H1 (cell line): ENCODE measurements around the gene KCNMA1. TPM values are rescaled to one million over a fixed set of nuclear protein-coding genes. Genes with fewer than 3 reads are reported as not detected.

ENCODE experiments used
- CTCF ChIA-PET: fragments of 300-600 bp; sonication (Branson Sonifier 250); formaldehyde crosslinking; loops from one replicate; lab custom pipeline; 2021; ENCODE audit not compliant: partially characterized antibody; lab: Charles Lee
- POLR2A ChIA-PET: fragments of 300-600 bp; sonication (Branson Sonifier 250); formaldehyde crosslinking; loops from one replicate; lab custom pipeline; 2021; ENCODE audit warnings: inconsistent platforms; ENCODE audit not compliant: partially characterized antibody; lab: Charles Lee
- DNase-seq, 2 experiments: peaks; one replicate each; pipeline versions ENCODE4 v3.0.0 to v3.0.0-alpha.2; 2010 to 2022; ENCODE audit warnings: low spot score in 2 of 2, low read depth in 1 of 2, mixed read lengths in 1 of 2
- FAIRE-seq: peaks from 2 replicates; lab custom pipeline; 2011; peaks lifted over from hg19 to GRCh38; lab: Jason Lieb, UNC
- H2AFZ ChIP-seq: 2 replicates; pipeline ENCODE4 v1.8.1; 2012; ENCODE audit warnings: low read length, inconsistent platforms
- H2AK5ac ChIP-seq: 2 replicates; pipeline ENCODE4 v1.6.1; 2013; ENCODE audit warnings: low read depth, low read length
- H2BK120ac ChIP-seq: replicated peaks from 2 replicates; pipeline ENCODE3; 2013; ENCODE audit warnings: low read depth, low read length, inconsistent platforms
- H2BK12ac ChIP-seq: 2 replicates; pipeline ENCODE4 v1.6.1; 2013; ENCODE audit warnings: low read depth, low read length
- H2BK15ac ChIP-seq: 2 replicates; pipeline ENCODE4 v1.6.1; 2013; ENCODE audit warnings: low read length
- H2BK20ac ChIP-seq: 2 replicates; pipeline ENCODE4 v1.6.1; 2013; ENCODE audit warnings: low read length
- H2BK5ac ChIP-seq: 2 replicates; pipeline ENCODE4 v1.6.1; 2013; ENCODE audit warnings: low read depth, low read length
- H3K14ac ChIP-seq: 2 replicates; pipeline ENCODE4 v1.6.1; 2013; ENCODE audit warnings: inconsistent platforms; ENCODE audit not compliant: insufficient read length
- H3K18ac ChIP-seq: 2 replicates; pipeline ENCODE4 v1.6.1; 2013; ENCODE audit warnings: low read length; ENCODE audit errors: extremely low read depth
- H3K23ac ChIP-seq: 2 replicates; pipeline ENCODE4 v1.6.1; 2013; ENCODE audit warnings: inconsistent platforms; ENCODE audit not compliant: insufficient read length
- H3K23me2 ChIP-seq: 2 replicates; pipeline ENCODE4 v1.6.1; 2013; ENCODE audit warnings: low read depth, low read length
- H3K27ac ChIP-seq: 2 replicates; pipeline ENCODE4 v1.6.1; 2011; ENCODE audit warnings: low read depth, low read length, inconsistent platforms
- H3K27me3 ChIP-seq, 4 experiments: replicated peaks in 1 of 4; 1 replicate in 1 of 4; 2 replicates in 3 of 4; pipeline versions ENCODE4 v1.6.1 to v1.8.1; 2011 to 2013; ENCODE audit warnings: low read length in 3 of 4, mild to moderate bottlenecking in 3 of 4, inconsistent platforms in 2 of 4, mixed read lengths in 2 of 4, moderate library complexity in 1 of 4; ENCODE audit not compliant: control insufficient read depth in 3 of 4, insufficient read depth in 3 of 4; ENCODE audit errors: extremely low read depth in 1 of 4
- H3K36me3 ChIP-seq, 4 experiments: 2 replicates each; pipeline versions ENCODE4 v1.6.1 to v1.8.1; 2011 to 2013; ENCODE audit warnings: mild to moderate bottlenecking in 4 of 4, low read length in 3 of 4, moderate library complexity in 2 of 4, control low read depth in 1 of 4, inconsistent platforms in 1 of 4; ENCODE audit not compliant: insufficient read depth in 4 of 4, control insufficient read depth in 2 of 4
- H3K4ac ChIP-seq: replicated peaks from 2 replicates; pipeline ENCODE3; 2013; ENCODE audit warnings: low read length, low read depth, mixed read lengths, inconsistent platforms; ENCODE audit not compliant: insufficient read length
- H3K4me1 ChIP-seq, 4 experiments: replicated peaks in 1 of 4; 1 replicate in 1 of 4; 2 replicates in 3 of 4; pipeline versions ENCODE4 v1.6.1 to v1.8.1; 2011 to 2013; ENCODE audit warnings: low read length in 3 of 4, inconsistent platforms in 2 of 4, mixed read lengths in 1 of 4; ENCODE audit not compliant: insufficient read depth in 4 of 4, control insufficient read depth in 3 of 4
- H3K4me2 ChIP-seq, 2 experiments: 2 replicates each; pipeline versions ENCODE4 v1.6.1 to v1.8.1; 2011 to 2013; ENCODE audit warnings: low read depth in 2 of 2, low read length in 2 of 2, control low read depth in 1 of 2, inconsistent platforms in 1 of 2, mild to moderate bottlenecking in 1 of 2; ENCODE audit not compliant: insufficient read depth in 1 of 2
- H3K4me3 ChIP-seq, 4 experiments: fragments of 200-600, 300-600 bp in 1 of 4; sonication (generic), shearing (Covaris generic), sonication (Bioruptor Twin) in 1 of 4; 2 replicates each; pipeline versions ENCODE4 v1.5.1 to v1.8.1; 2011 to 2016; ENCODE audit warnings: low read length in 4 of 4, low read depth in 3 of 4, control low read depth in 2 of 4, inconsistent platforms in 2 of 4, mild to moderate bottlenecking in 2 of 4, mixed read lengths in 1 of 4, moderate library complexity in 1 of 4; ENCODE audit not compliant: insufficient read depth in 2 of 4; ENCODE audit errors: extremely low read depth in 1 of 4
- H3K56ac ChIP-seq: replicated peaks from 2 replicates; pipeline ENCODE3; 2013; ENCODE audit warnings: low read depth, mild to moderate bottlenecking, mixed read lengths, low read length, inconsistent platforms; ENCODE audit not compliant: insufficient read length
- H3K79me1 ChIP-seq: 2 replicates; pipeline ENCODE4 v1.6.1; 2013; ENCODE audit warnings: low read depth, low read length, control low read depth
- H3K79me2 ChIP-seq, 2 experiments: 2 replicates each; pipeline versions ENCODE4 v1.6.1 to v1.8.1; 2012 to 2013; ENCODE audit warnings: low read length in 2 of 2, mild to moderate bottlenecking in 2 of 2, inconsistent platforms in 1 of 2; ENCODE audit not compliant: insufficient read depth in 2 of 2, control insufficient read depth in 1 of 2
- H3K9ac ChIP-seq, 4 experiments: replicated peaks in 1 of 4; 1 replicate in 1 of 4; 2 replicates in 3 of 4; pipeline versions ENCODE4 v1.6.1 to v1.8.1; 2011 to 2013; ENCODE audit warnings: low read depth in 3 of 4, low read length in 3 of 4, control low read depth in 2 of 4, mild to moderate bottlenecking in 2 of 4, moderate library complexity in 2 of 4, inconsistent platforms in 1 of 4; ENCODE audit errors: extremely low read depth in 1 of 4
- H3K9me3 ChIP-seq, 2 experiments: 2 replicates each; pipeline versions ENCODE4 v1.6.1 to v1.8.1; 2012 to 2013; ENCODE audit warnings: mild to moderate bottlenecking in 2 of 2, moderate library complexity in 2 of 2, control low read depth in 1 of 2, inconsistent platforms in 1 of 2, low read depth in 1 of 2, low read length in 1 of 2, mixed read lengths in 1 of 2; ENCODE audit not compliant: insufficient read depth in 2 of 2
- H4K20me1 ChIP-seq, 2 experiments: replicated peaks in 1 of 2; 2 replicates each; pipeline versions ENCODE3 to v1.8.1; 2011 to 2013; ENCODE audit warnings: inconsistent platforms in 2 of 2, low read length in 2 of 2, mild to moderate bottlenecking in 1 of 2; ENCODE audit not compliant: insufficient read depth in 2 of 2, control insufficient read depth in 1 of 2
- H4K5ac ChIP-seq: 2 replicates; pipeline ENCODE4 v1.6.1; 2013; ENCODE audit warnings: low read length, low read depth, mixed read lengths, inconsistent platforms; ENCODE audit not compliant: insufficient read length
- H4K8ac ChIP-seq: 2 replicates; pipeline ENCODE4 v1.8.0; 2013; ENCODE audit warnings: mild to moderate bottlenecking, moderate library complexity, low read length, inconsistent platforms; ENCODE audit not compliant: insufficient read depth; ENCODE audit errors: extremely low read depth
- H4K91ac ChIP-seq: replicated peaks from 2 replicates; pipeline ENCODE3; 2013; ENCODE audit warnings: low read length, mixed read lengths, inconsistent platforms; ENCODE audit not compliant: insufficient read length
- EP300 ChIP-seq, 2 experiments: IDR thresholded peaks; 1 replicate in 1 of 2; 2 replicates in 1 of 2; pipeline ENCODE4 v1.6.1; 2011 to 2012; ENCODE audit warnings: low read depth in 2 of 2, low read length in 2 of 2, mild to moderate bottlenecking in 2 of 2, borderline replicate concordance in 1 of 2, inconsistent platforms in 1 of 2, moderate library complexity in 1 of 2
- GABPA ChIP-seq: IDR thresholded peaks from 2 replicates; pipeline ENCODE4 v1.6.1; 2011; ENCODE audit warnings: mild to moderate bottlenecking, low read length, moderate library complexity, borderline replicate concordance; ENCODE audit not compliant: insufficient read depth
- HDAC6 ChIP-seq: IDR thresholded peaks from one replicate; pipeline ENCODE4 v1.7.1; 2012; ENCODE audit warnings: low read depth, mild to moderate bottlenecking, inconsistent platforms, low read length, moderate library complexity
- KDM1A ChIP-seq: fragments of 200-600, 300-600 bp; sonication (generic); IDR thresholded peaks from 2 replicates; pipeline ENCODE4 v1.7.1; 2016; ENCODE audit warnings: mild to moderate bottlenecking, low read length, borderline replicate concordance
- POLR2AphosphoS5 ChIP-seq: IDR thresholded peaks from 2 replicates; pipeline ENCODE4 v1.6.1; 2011; ENCODE audit warnings: low read depth, low read length
- SIX5 ChIP-seq: IDR thresholded peaks from 2 replicates; pipeline ENCODE4 v1.6.1; 2011; ENCODE audit warnings: mild to moderate bottlenecking, low read depth, low read length
- TAF1 ChIP-seq: IDR thresholded peaks from 2 replicates; pipeline ENCODE4 v1.6.1; 2011; ENCODE audit warnings: mild to moderate bottlenecking, low read depth, low read length
- TAF7 ChIP-seq: optimal IDR thresholded peaks from 2 replicates; pipeline ENCODE3; 2011; ENCODE audit warnings: low read depth, mild to moderate bottlenecking, inconsistent platforms, low read length, moderate library complexity, borderline replicate concordance
- TCF12 ChIP-seq: IDR thresholded peaks from 2 replicates; pipeline ENCODE4 v1.6.1; 2011; ENCODE audit warnings: low read depth, mild to moderate bottlenecking, low read length
- YY1 ChIP-seq: IDR thresholded peaks from 2 replicates; pipeline ENCODE4 v1.6.1; 2011; ENCODE audit warnings: low read depth, mild to moderate bottlenecking, low read length
- WGBS, 2 experiments: shearing (Covaris generic) in 1 of 2; methylation state at CpG; one replicate each; pipeline versions ENCODE4 v1.1.6 to v1.1.7; 2013 to 2015; ENCODE audit warnings: low lambda C conversion rate in 2 of 2, mixed read lengths in 2 of 2, inconsistent platforms in 1 of 2, low coverage in 1 of 2, missing lambda C conversion rate in 1 of 2; ENCODE audit not compliant: insufficient replicate concordance in 2 of 2, insufficient coverage in 1 of 2, insufficient read length in 1 of 2; ENCODE audit errors: extremely low coverage in 1 of 2, missing lambda C conversion rate in 1 of 2; 5-methylcytosine and 5-hydroxymethylcytosine counted together
- polyA plus RNA-seq, 7 experiments: library from polyadenylated mRNA; depleted of rRNA in 3 of 7; stranded (reverse) in 5 of 7; unstranded in 2 of 7; fragments of >200 nt in 5 of 7; fragments of 200-250 nt in 2 of 7; gene quantifications; 1 replicate in 5 of 7; 2 replicates in 1 of 7; 4 replicates in 1 of 7; pipeline versions ENCODE4 v1.2.1 to v1.2.3, GENCODE V29; 2011 to 2013; ENCODE audit warnings: missing spikeins in 2 of 7, mixed read lengths in 2 of 7
- total RNA-seq: library from RNA; stranded (reverse); fragmentation: NEBNext Ultra II Directional; extraction: Animal tissue kit (Norgen Biotek cat#: 25700); gene quantifications from 2 replicates; pipeline ENCODE4 v1.2.1, GENCODE V29; 2021

The KCNMA1 gene
- total and polyA plus RNA-seq, 2 of the 8 experiments (the other 6 are each of a cell fraction or from before 2014, with no cell fraction given) = 10.2 to 11.1 TPM

GRCh38 chr10:77236700-77237099 lies 400.9 kb downstream of the KCNMA1 start:
- no peak for FAIRE-seq
- CTCF ChIA-PET = interaction anchor here (1.6 to 2.2 kb wide), 2 partner anchors 14 to 16 kb away, joined by 5 to 12 read pairs; no protein-coding TSS in a partner anchor
- H3K27ac ChIP-seq = no peak overlapping the region
- H3K79me2 ChIP-seq = no peaks in the 10 kb centered on the region
- no peak overlapping the region for H4K8ac ChIP-seq
- H3K56ac ChIP-seq = no peak overlapping the region
- H3K23ac ChIP-seq = no peak overlapping the region
- no peaks in the 10 kb centered on the region for H3K4me1 ChIP-seq
- no peaks in the 10 kb centered on the region; a peak in 1 of 4 replicates for H3K9me3 ChIP-seq
- H2AFZ ChIP-seq = no peak overlapping the region
- H4K91ac ChIP-seq = no peak overlapping the region
- no peak overlapping the region for H2BK15ac ChIP-seq
- no peak overlapping the region for H4K5ac ChIP-seq
- H3K4me2 ChIP-seq = no peak overlapping the region
- no peak overlapping the region for H2BK20ac ChIP-seq
- no peak overlapping the region for H3K4ac ChIP-seq
- DNase-seq = no peak
- no peak overlapping the region for H2BK12ac ChIP-seq
- no peak overlapping the region for H3K18ac ChIP-seq
- POLR2A ChIA-PET = no interaction called here
- no peak overlapping the region for H3K14ac ChIP-seq
- no peaks in the 10 kb centered on the region for H3K23me2 ChIP-seq
- H2AK5ac ChIP-seq = no peak overlapping the region
- no peaks in the 10 kb centered on the region for H3K36me3 ChIP-seq
- 93% methylated on average over 2 of the region's 2 CpGs; no CpG with 5 or more reads in 1 of the 2 experiments for WGBS, 2 experiments
- H4K20me1 ChIP-seq = no peaks in the 10 kb centered on the region
- H3K27me3 ChIP-seq = no peaks in the 10 kb centered on the region
- H3K4me3 ChIP-seq = no peak overlapping the region
- H3K79me1 ChIP-seq = no peaks in the 10 kb centered on the region
- no peak overlapping the region for H2BK120ac ChIP-seq
- no peak overlapping the region for H3K9ac ChIP-seq
- H2BK5ac ChIP-seq = no peak overlapping the region
- TF ChIP-seq KDM1A (no peak), SIX5 (no peak), YY1 (no peak), TAF7 (no peak), EP300 (IDR thresholded peaks at IDR 0.05; ENCODE audit: borderline replicate concordance in 1 of 2, low read depth in 2 of 2, low read length in 2 of 2) (no peak), TAF1 (no peak), GABPA (no peak), TCF12 (no peak), HDAC6 (no peak), POLR2AphosphoS5 (no peak)
